NT2/D1 (cell line): ENCODE measurements around the gene FMNL2.

Experiments used
- SUZ12 ChIP-seq: IDR thresholded peaks from 2 replicates; pipeline ENCODE4 v1.6.1; 2011; ENCODE audit not compliant: insufficient read length, insufficient read depth; ENCODE audit errors: extremely low read depth
- YY1 ChIP-seq: IDR thresholded peaks from 2 replicates; pipeline ENCODE4 v1.6.1; 2011; ENCODE audit not compliant: insufficient read length, insufficient read depth
- ZNF274 ChIP-seq: IDR thresholded peaks from 2 replicates; pipeline ENCODE4 v1.6.1; 2011; ENCODE audit warnings: mild to moderate bottlenecking, low read depth, low read length

GRCh38 chr2:152347076-152347475 lies 12.1 kb downstream of the FMNL2 start:
- no peak for TF ChIP-seq ZNF274
- TF ChIP-seq YY1, result no peak
- no peak for TF ChIP-seq SUZ12
